Vagina (tissue), 2 donors: ENCODE data around the gene KIF21B. TPM values are rescaled to one million over a fixed set of nuclear protein-coding genes. Genes with fewer than 3 reads are reported as not detected.

Experiments
- DNase-seq, 2 donors: peaks; one replicate each; pipeline ENCODE4 v3.0.0-alpha.2; 2017; ENCODE audit errors: extremely low spot score in 2 of 2
- H3K27ac ChIP-seq: fragments of 200-600 bp; sonication (generic); one replicate; pipeline ENCODE4 v1.5.1; 2019
- H3K27me3 ChIP-seq: fragments of 200-600 bp; sonication (generic); one replicate; pipeline ENCODE4 v1.5.1; 2019
- H3K36me3 ChIP-seq, 2 donors: fragments of 200-600 bp; sonication (generic); one replicate each; pipeline ENCODE4 v1.5.1; 2017 to 2019
- H3K4me1 ChIP-seq: fragments of 200-600 bp; sonication (generic); one replicate; pipeline ENCODE4 v1.5.1; 2019
- H3K4me3 ChIP-seq, 2 donors: fragments of 200-600 bp; sonication (generic); 1 replicate in 1 of 2; 2 replicates in 1 of 2; pipeline ENCODE4 v1.5.1; 2016 to 2019
- H3K9me3 ChIP-seq: fragments of 200-600 bp; sonication (generic); one replicate; pipeline ENCODE4 v1.5.1; 2019
- POLR2A ChIP-seq, 2 donors: fragments of 450-650 bp; IDR thresholded peaks; one replicate each; pipeline ENCODE4 v1.6.1; 2017; ENCODE audit warnings: antibody characterized with exemption in 2 of 2, mild to moderate bottlenecking in 2 of 2, moderate library complexity in 2 of 2
- POLR2AphosphoS5 ChIP-seq, 2 donors: sonication (generic); formaldehyde crosslinking; IDR thresholded peaks; one replicate each; pipeline ENCODE4 v1.9.0; 2017; ENCODE audit warnings: antibody characterized with exemption in 2 of 2, mild to moderate bottlenecking in 2 of 2, low read depth in 1 of 2; ENCODE audit not compliant: insufficient read depth in 1 of 2
- intact Hi-C: fragments of 100-400 bp; cut with DNase I; formaldehyde crosslinking; loops from one replicate; pipeline ENCODE4 v1.15.1; 2023
- total RNA-seq: library from RNA; depleted of rRNA; stranded (reverse); fragments of >200 nt; gene quantifications from one replicate; pipeline ENCODE4 v1.2.3, GENCODE V29; 2016
- TF ChIP-seq, protein P1 (sequence below), 3 experiments: fragments of 450-650 bp in 2 of 3; fragments of 200-600 bp in 1 of 3; sonication (generic) in 1 of 3; IDR thresholded peaks; one replicate each; pipeline ENCODE4 v1.5.1; 2017 to 2019; ENCODE audit warnings: antibody characterized with exemption in 3 of 3, mild to moderate bottlenecking in 2 of 3, moderate library complexity in 2 of 3

Gene KIF21B
- total RNA-seq, 1 donor from 2014 or later = 4.7 TPM

DNA sequence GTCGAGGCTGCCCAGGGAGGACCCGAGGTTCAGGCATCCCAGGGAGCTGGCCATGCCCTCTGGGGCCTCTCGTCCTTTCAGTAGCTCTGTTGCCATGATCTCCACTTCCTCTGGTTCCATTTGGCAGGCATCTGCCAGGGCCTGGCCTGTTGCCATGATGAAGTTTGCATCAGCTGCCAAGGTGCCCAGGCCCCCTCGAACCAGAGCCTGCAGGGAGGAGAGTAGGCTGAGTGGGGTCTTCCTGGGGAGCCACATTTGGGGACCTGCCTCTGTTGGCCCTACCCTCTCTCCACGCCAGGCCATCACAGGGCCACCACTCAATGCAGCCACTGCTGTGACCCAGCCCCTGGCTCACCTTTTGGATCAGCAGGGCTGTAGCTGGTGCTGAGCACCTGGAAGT is 16.4 kb upstream of the KIF21B start:
- H3K9me3 ChIP-seq = no peaks in the 10 kb centered on the region
- no peak for DNase-seq
- H3K4me1 ChIP-seq = no peaks in the 10 kb centered on the region
- H3K27ac ChIP-seq = no peak overlapping the region
- H3K36me3 ChIP-seq = no peaks in the 10 kb centered on the region
- TF ChIP-seq POLR2A (IDR thresholded peaks at IDR 0.05) = no peak
- TF ChIP-seq, protein P1, sequence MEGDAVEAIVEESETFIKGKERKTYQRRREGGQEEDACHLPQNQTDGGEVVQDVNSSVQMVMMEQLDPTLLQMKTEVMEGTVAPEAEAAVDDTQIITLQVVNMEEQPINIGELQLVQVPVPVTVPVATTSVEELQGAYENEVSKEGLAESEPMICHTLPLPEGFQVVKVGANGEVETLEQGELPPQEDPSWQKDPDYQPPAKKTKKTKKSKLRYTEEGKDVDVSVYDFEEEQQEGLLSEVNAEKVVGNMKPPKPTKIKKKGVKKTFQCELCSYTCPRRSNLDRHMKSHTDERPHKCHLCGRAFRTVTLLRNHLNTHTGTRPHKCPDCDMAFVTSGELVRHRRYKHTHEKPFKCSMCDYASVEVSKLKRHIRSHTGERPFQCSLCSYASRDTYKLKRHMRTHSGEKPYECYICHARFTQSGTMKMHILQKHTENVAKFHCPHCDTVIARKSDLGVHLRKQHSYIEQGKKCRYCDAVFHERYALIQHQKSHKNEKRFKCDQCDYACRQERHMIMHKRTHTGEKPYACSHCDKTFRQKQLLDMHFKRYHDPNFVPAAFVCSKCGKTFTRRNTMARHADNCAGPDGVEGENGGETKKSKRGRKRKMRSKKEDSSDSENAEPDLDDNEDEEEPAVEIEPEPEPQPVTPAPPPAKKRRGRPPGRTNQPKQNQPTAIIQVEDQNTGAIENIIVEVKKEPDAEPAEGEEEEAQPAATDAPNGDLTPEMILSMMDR (IDR thresholded peaks at IDR 0.05) = no peak
- TF ChIP-seq POLR2AphosphoS5 (IDR thresholded peaks at IDR 0.05; ENCODE audit: insufficient read depth in 1 of 2, low read depth in 1 of 2) = no peak
- H3K4me3 ChIP-seq = no peak overlapping the region
- no peaks in the 10 kb centered on the region for H3K27me3 ChIP-seq
- intact Hi-C loops = loop anchor here (5.0 kb wide), 1 partner anchor 68 kb away; no protein-coding TSS in a partner anchor

DNA sequence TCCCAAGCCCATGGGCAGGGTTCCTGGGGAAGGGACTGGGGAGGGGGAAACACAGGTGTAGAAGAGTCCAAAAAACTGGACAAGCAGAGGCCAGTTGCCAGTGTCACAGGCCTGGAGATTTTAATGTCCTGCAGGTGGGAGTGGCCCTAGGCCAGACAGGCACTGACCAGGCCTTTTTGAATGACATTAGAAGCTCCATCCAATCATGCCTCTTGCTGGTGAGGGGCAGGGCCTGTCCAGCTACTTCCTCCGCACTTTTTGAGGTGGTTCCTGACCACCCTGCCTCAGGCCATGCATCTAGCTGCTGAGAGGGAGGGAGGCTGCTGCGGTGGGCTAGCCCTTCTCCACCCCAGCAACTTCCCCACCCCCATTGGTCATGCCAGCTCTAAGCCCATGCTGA is 15.9 kb upstream of the KIF21B start:
- intact Hi-C loops = no loop called here
- TF ChIP-seq, protein P1 (IDR thresholded peaks at IDR 0.05) = no peak
- TF ChIP-seq POLR2AphosphoS5 (IDR thresholded peaks at IDR 0.05; ENCODE audit: insufficient read depth in 1 of 2, low read depth in 1 of 2) (no peak), POLR2A (IDR thresholded peaks at IDR 0.05) (no peak)

DNA sequence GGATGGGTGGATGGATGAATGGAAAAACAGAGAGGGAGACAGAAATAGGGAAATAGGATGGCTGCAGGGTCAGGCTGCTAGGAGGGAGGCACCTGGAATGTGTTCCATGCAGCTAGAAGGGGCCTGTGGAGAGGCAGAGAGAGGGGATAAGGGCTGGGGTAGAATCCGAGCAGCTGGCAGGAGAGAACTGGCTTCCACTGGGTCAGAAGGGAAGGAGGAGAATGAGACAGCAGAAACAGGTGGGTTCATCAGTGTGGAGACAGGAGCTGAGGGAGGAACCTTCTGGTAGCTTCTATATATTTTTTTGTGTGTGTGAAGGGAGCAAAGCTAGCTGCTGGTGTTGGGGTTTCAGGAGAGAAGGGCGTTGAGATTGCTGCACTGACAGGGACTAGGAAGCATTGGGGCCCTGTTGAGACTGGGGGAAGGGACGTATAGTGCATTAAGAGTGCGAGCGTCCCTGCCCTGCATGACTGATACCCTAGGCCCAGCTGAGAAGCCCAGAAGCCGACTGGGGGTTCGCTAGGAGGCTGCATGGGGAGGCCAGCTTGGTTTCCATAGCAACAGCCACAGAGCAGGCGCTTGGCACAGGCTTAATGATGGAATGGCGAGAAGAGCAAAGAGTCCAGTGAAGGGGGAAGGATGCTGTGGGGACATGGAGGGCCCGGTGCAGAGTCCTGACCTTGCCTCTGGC is 14.8 kb upstream of the KIF21B start:
- DNase-seq = no peak
- Histone ChIP-seq H3K9me3 (no peaks in the 10 kb centered on the region), H3K36me3 (no peaks in the 10 kb centered on the region), H3K4me3 (no peak overlapping the region), H3K27me3 (no peaks in the 10 kb centered on the region), H3K27ac (no peak overlapping the region), H3K4me1 (no peaks in the 10 kb centered on the region)
- intact Hi-C loops = no loop called here
- TF ChIP-seq POLR2A (IDR thresholded peaks at IDR 0.05) (no peak), POLR2AphosphoS5 (IDR thresholded peaks at IDR 0.05; ENCODE audit: insufficient read depth in 1 of 2, low read depth in 1 of 2) (no peak)
- TF ChIP-seq, protein P1 (IDR thresholded peaks at IDR 0.05) = no peak

More for the DNA sequence above, 15.9 kb upstream of the KIF21B start:
- Histone ChIP-seq H3K4me1 (no peaks in the 10 kb centered on the region), H3K4me3 (no peak overlapping the region), H3K9me3 (no peaks in the 10 kb centered on the region), H3K27me3 (no peaks in the 10 kb centered on the region), H3K27ac (no peak overlapping the region), H3K36me3 (no peaks in the 10 kb centered on the region)
- no peak for DNase-seq

DNA sequence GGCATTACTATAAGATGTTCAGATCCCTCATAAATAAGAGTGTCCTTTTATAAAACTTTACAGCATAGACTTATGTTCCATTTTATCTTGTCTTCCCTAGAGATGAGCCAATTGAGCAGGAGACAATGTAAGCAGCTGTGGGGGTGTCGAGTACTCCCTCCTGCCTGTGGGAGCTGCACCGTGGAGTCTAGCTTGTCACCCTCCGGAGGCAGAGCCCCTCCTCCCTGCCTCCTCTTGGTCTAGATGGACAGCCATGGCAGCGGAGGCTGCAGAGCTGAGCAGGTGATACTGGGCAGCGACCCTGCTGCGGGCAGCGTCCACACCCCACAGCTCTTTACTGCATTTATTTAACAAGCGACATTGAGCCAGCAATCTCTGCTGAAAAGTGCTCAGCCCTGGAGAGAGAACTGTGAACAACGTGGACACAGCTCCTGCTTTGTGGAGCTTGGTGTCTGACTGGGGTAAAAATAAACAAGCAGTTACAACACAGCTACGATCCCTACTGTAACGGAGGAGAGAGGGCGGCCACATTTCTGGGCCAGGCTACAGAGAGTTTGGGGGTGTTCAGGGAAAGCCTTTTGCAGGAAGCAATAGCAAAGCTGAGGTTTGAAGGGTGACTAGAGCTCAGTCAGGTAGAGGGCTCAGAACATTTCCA is 12.8 kb upstream of the KIF21B start:
- no peak overlapping the region for H3K4me3 ChIP-seq
- intact Hi-C loops = no loop called here
- H3K27ac ChIP-seq = no peak overlapping the region
- H3K4me1 ChIP-seq = no peaks in the 10 kb centered on the region
- DNase-seq = no peak
- no peaks in the 10 kb centered on the region for H3K36me3 ChIP-seq
- no peaks in the 10 kb centered on the region for H3K9me3 ChIP-seq
- TF ChIP-seq POLR2AphosphoS5 (IDR thresholded peaks at IDR 0.05; ENCODE audit: insufficient read depth in 1 of 2, low read depth in 1 of 2) = no peak
- no peak for TF ChIP-seq POLR2A (IDR thresholded peaks at IDR 0.05)
- TF ChIP-seq, protein P1 (IDR thresholded peaks at IDR 0.05) = no peak
- H3K27me3 ChIP-seq = no peaks in the 10 kb centered on the region

DNA sequence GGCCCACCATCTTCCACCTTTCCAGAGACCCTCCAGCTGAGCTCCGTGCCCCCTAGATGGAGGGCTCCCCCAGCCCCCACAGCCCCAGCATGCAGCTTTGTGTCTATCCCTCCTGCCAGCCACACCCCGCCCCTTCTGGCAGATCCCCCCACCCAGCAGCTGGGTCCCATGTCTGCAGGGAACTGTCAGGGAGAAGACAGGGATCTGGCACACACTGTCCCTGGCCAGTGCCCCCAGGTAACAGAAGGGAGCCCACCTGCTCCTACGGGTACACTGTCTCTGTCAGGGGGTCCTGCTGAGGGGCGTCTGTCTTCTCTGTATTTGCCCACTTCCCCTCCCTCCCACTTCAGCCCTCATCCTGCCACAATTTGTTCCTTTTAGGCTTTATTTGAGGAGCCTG is 11.2 kb upstream of the KIF21B start:
- DNase-seq = no peak
- TF ChIP-seq POLR2AphosphoS5 (IDR thresholded peaks at IDR 0.05; ENCODE audit: insufficient read depth in 1 of 2, low read depth in 1 of 2) (no peak), POLR2A (IDR thresholded peaks at IDR 0.05) (no peak)
- TF ChIP-seq, protein P1 (IDR thresholded peaks at IDR 0.05) = no peak
- H3K27ac ChIP-seq = no peak overlapping the region
- no peaks in the 10 kb centered on the region for H3K36me3 ChIP-seq
- no peak overlapping the region for H3K4me3 ChIP-seq
- intact Hi-C loops = no loop called here
- H3K9me3 ChIP-seq = no peaks in the 10 kb centered on the region
- no peaks in the 10 kb centered on the region for H3K4me1 ChIP-seq
- H3K27me3 ChIP-seq = no peaks in the 10 kb centered on the region
